Measurements from ENCODE around the gene TNNT2. TPM values are rescaled to one million over a fixed set of nuclear protein-coding genes. Genes with fewer than 3 reads are reported as not detected.

The TNNT2 gene
- total and polyA plus RNA-seq, 3 experiments from 2014 or later: not detected

DNA sequence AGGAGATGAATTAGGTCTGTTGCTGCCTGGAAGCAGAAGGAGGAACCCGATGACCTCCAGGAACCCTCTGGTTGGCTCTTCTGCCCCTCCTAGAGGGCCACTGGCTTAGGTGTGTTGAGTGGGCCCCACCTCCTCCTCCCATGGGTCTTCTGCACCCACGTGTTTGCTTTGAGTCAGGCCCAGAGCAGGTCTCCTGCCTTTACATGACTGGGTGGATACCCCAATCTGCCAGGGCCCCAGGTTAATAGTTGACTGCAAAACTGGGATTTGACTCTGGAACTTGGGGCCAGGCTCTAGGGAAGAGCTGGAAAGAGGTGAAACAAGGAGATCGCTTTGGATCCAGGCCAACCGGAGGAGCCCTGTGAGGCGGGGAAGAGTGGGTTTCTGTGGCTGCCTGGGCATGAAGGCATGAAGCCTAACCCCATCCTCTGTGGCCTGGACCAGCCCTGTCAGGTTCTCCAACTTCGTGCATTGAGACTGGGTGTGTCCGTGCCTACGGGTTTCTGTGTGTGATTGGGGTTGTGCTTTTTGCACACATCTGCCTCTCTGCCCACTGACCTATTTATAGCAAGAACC lies 29.4 kb upstream of the TNNT2 start:
- Histone ChIP-seq H3K9me3 (ENCODE audit: low read length) (no peaks in the 10 kb centered on the region), H3K36me3 (ENCODE audit: insufficient read depth, low read length) (no peaks in the 10 kb centered on the region), H3K4me1 (ENCODE audit: insufficient read depth, low read length) (no peaks in the 10 kb centered on the region), H3K27ac (ENCODE audit: low read depth, low read length) (no peak overlapping the region), H3K4me3 (ENCODE audit: low read length) (no peak overlapping the region), H3K27me3 (ENCODE audit: insufficient read depth, low read length, poor library complexity, severe bottlenecking) (no peaks in the 10 kb centered on the region)
- Mint-ChIP-seq H3K4me3 (no peak overlapping the region), H3K9me3 (no peaks in the 10 kb centered on the region), H3K36me3 (no peaks in the 10 kb centered on the region), H3K4me1 (peaks cover 0 to 3% (median 0%) of the 10 kb centered on the region in 3 donors), H3K27me3 (peaks cover 1 to 9% of the 10 kb centered on the region in 2 donors), H3K27ac (no peak overlapping the region)
- DNase-seq: no peak
- ChIA-PET POLR2A (no interaction called here), CTCF (interaction anchor here (1.1 to 1.9 kb wide), 2 partner anchors 11 to 13 kb away, joined by 4 to 5 read pairs; no protein-coding TSS in a partner anchor)

GRCh38 chr1:201405484-201405831 lies 28.0 kb upstream of the TNNT2 start:
- H3K36me3 ChIP-seq (ENCODE audit: insufficient read depth, low read length): no peaks in the 10 kb centered on the region
- H3K27ac ChIP-seq (ENCODE audit: low read depth, low read length): no peak overlapping the region
- H3K4me3 ChIP-seq (ENCODE audit: low read length): no peak overlapping the region
- H3K36me3 Mint-ChIP-seq: no peaks in the 10 kb centered on the region
- no peaks in the 10 kb centered on the region for H3K27me3 ChIP-seq (ENCODE audit: insufficient read depth, low read length, poor library complexity, severe bottlenecking)
- DNase-seq: no peak
- H3K4me1 ChIP-seq (ENCODE audit: insufficient read depth, low read length): no peaks in the 10 kb centered on the region
- H3K27me3 Mint-ChIP-seq: peaks cover 4 to 5% of the 10 kb centered on the region in 2 donors
- no peak overlapping the region for H3K27ac Mint-ChIP-seq
- peak overlapping the region in 1 of 7 donors; percentile 38 for H3K4me3 Mint-ChIP-seq
- POLR2A ChIA-PET: no interaction called here
- no peaks in the 10 kb centered on the region for H3K9me3 ChIP-seq (ENCODE audit: low read length)
- peaks cover 0 to 3% (median 0%) of the 10 kb centered on the region in 3 donors for H3K4me1 Mint-ChIP-seq
- H3K9me3 Mint-ChIP-seq: no peaks in the 10 kb centered on the region
- CTCF ChIA-PET: interaction anchor here (1.0 to 1.9 kb wide), 4 partner anchors 9 to 151 kb away, joined by 3 to 5 read pairs (median 4); no protein-coding TSS in a partner anchor

DNA sequence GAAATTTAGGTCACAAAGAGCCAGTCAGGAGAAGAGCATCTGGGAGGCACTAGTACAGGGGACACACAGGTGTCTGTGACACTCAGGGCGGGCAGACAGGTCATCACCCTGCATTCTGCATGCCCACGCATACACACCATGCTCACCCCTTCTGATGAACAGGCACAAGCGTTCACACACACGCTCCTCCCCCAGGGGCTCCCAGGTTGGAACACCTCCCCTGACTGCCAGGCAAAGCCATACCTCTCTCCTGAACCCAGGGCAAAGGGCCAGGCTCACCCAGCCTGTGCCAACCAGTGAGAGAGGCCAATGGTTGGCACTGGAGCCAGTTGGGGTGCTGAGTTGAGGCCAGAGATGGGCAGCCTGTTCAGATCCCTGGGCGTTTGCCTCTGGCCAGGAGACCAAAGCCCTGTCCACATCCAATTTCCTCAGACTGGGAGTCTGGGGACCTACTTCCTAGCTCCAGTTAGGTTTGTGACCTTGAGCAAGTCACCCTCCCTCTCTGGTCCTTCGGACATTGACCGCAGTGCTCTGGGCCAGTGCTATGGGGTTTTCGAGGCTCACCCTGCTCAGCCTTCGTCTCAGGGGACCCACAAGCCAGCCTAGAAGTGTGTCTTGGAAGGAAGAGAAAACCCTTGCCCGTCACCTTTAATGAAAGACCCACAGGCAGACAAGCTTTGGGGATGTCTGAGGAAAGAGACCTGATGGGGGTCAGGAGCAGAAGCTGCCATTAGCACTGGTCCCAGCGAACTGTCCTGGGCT lies 27.4 kb upstream of the TNNT2 start:
- Histone ChIP-seq H3K9me3 (ENCODE audit: low read length) (no peaks in the 10 kb centered on the region), H3K4me3 (ENCODE audit: low read length) (no peak overlapping the region), H3K27ac (ENCODE audit: low read depth, low read length) (no peak overlapping the region), H3K4me1 (ENCODE audit: insufficient read depth, low read length) (no peaks in the 10 kb centered on the region), H3K36me3 (ENCODE audit: insufficient read depth, low read length) (no peaks in the 10 kb centered on the region), H3K27me3 (ENCODE audit: insufficient read depth, low read length, poor library complexity, severe bottlenecking) (no peaks in the 10 kb centered on the region)
- Mint-ChIP-seq H3K9me3 (no peaks in the 10 kb centered on the region), H3K27me3 (peaks cover 4 to 11% of the 10 kb centered on the region in 2 donors), H3K27ac (peak overlapping the region in 1 of 8 donors; percentile 72), H3K36me3 (no peaks in the 10 kb centered on the region), H3K4me1 (peaks cover 0 to 3% (median 0%) of the 10 kb centered on the region in 3 donors), H3K4me3 (no peak overlapping the region)
- DNase-seq: no peak
- CTCF ChIA-PET: interaction anchor here (1.0 to 1.9 kb wide), 3 partner anchors 12 to 151 kb away, joined by 3 to 5 read pairs (median 4); no protein-coding TSS in a partner anchor
- POLR2A ChIA-PET: no interaction called here

DNA sequence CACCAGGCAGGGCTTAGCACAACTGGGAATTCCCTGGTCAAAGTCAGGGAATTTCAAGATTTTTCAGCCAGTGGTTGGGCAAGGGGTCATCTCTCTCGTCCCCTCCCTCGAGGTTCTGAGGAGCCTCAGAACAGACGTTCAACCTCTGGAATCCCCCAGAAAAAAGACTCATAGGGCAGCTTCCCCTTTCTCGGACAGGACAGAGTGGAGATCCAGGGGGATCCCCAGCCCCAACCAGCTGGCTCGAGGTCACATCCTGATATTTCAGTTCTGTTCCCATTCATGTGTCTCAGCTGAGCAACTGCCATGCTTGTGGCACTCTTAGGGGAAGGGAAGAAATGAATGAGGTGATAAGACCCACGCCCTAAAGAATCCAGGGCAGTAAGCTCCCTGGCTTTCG lies 26.6 kb upstream of the TNNT2 start:
- Histone ChIP-seq H3K27me3 (ENCODE audit: insufficient read depth, low read length, poor library complexity, severe bottlenecking) (no peaks in the 10 kb centered on the region), H3K36me3 (ENCODE audit: insufficient read depth, low read length) (no peaks in the 10 kb centered on the region), H3K27ac (ENCODE audit: low read depth, low read length) (no peak overlapping the region), H3K4me1 (ENCODE audit: insufficient read depth, low read length) (no peaks in the 10 kb centered on the region), H3K4me3 (ENCODE audit: low read length) (no peak overlapping the region), H3K9me3 (ENCODE audit: low read length) (no peaks in the 10 kb centered on the region)
- ChIA-PET POLR2A (no interaction called here), CTCF (no interaction called here)
- Mint-ChIP-seq H3K9me3 (no peaks in the 10 kb centered on the region), H3K27ac (no peak overlapping the region), H3K27me3 (peaks cover 4 to 14% of the 10 kb centered on the region in 2 donors), H3K4me1 (peaks cover 0 to 3% (median 0%) of the 10 kb centered on the region in 3 donors), H3K36me3 (no peaks in the 10 kb centered on the region), H3K4me3 (no peak overlapping the region)
- no peak for DNase-seq

DNA sequence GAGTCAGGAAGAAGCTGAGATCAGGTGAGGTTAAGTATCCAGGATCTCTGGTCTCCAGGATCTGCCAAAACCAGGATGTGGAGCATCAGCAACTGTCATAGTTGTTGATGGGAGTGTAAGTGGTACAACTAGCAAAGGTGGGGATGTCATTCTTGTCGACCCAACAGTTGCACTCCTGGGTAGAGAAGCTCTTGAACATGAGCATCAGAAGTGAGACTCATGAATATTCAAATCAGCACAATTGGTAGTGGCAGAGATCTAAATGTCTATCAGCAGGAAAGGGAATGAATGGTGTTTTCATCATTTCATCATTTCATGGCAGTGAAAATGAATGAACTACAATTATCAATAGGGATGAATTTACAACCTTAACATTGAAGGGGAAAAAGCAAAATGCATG lies 25.9 kb upstream of the TNNT2 start:
- no peaks in the 10 kb centered on the region for H3K4me1 ChIP-seq (ENCODE audit: insufficient read depth, low read length)
- peaks cover 0 to 8% (median 0%) of the 10 kb centered on the region in 3 donors for H3K4me1 Mint-ChIP-seq
- H3K9me3 ChIP-seq (ENCODE audit: low read length): no peaks in the 10 kb centered on the region
- peaks cover 8 to 14% of the 10 kb centered on the region in 2 donors for H3K27me3 Mint-ChIP-seq
- no peak overlapping the region for H3K27ac Mint-ChIP-seq
- no peaks in the 10 kb centered on the region for H3K27me3 ChIP-seq (ENCODE audit: insufficient read depth, low read length, poor library complexity, severe bottlenecking)
- POLR2A ChIA-PET: no interaction called here
- DNase-seq: no peak
- H3K4me3 ChIP-seq (ENCODE audit: low read length): no peak overlapping the region
- H3K27ac ChIP-seq (ENCODE audit: low read depth, low read length): no peak overlapping the region
- H3K4me3 Mint-ChIP-seq: no peak overlapping the region
- CTCF ChIA-PET: no interaction called here
- H3K36me3 ChIP-seq (ENCODE audit: insufficient read depth, low read length): no peaks in the 10 kb centered on the region
- no peaks in the 10 kb centered on the region for H3K36me3 Mint-ChIP-seq
- H3K9me3 Mint-ChIP-seq: no peaks in the 10 kb centered on the region

- Mint-ChIP-seq H3K4me1 (peaks cover 0 to 7% (median 0%) of the 10 kb centered on the region in 3 donors), H3K4me3 (no peak overlapping the region), H3K27me3 (peaks cover 17 to 23% of the 10 kb centered on the region in 2 donors), H3K9me3 (no peaks in the 10 kb centered on the region), H3K27ac (no peak overlapping the region), H3K36me3 (no peaks in the 10 kb centered on the region)
- Histone ChIP-seq H3K4me3 (ENCODE audit: low read length) (no peak overlapping the region), H3K36me3 (ENCODE audit: insufficient read depth, low read length) (no peaks in the 10 kb centered on the region), H3K27me3 (ENCODE audit: insufficient read depth, low read length, poor library complexity, severe bottlenecking) (no peaks in the 10 kb centered on the region), H3K4me1 (ENCODE audit: insufficient read depth, low read length) (no peaks in the 10 kb centered on the region), H3K9me3 (ENCODE audit: low read length) (no peaks in the 10 kb centered on the region), H3K27ac (ENCODE audit: low read depth, low read length) (no peak overlapping the region)
- ChIA-PET POLR2A (no interaction called here), CTCF (no interaction called here)
- DNase-seq: no peak
Measured at GRCh38 chr1:201401700-201402099, 24.2 kb upstream of the TNNT2 start.

DNA sequence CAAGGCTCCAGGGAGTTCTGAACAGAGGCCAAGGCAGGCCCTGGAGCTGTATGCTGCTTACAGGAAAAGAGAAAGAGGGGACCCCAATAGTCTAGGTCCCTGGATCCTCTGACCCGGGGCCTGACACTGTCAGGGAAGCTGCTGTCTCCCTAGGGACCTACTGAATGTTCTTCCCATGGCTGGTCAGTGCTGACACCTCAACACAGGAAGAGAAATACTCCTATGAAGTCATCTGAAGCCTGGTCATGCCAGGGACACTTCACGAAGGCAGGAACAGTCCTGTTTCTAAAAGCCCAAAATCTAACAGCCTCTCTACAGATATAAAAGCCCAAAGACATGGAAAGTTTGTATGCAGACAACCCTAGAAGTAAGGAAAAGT lies 23.4 kb upstream of the TNNT2 start:
- DNase-seq: no peak
- no peak overlapping the region for H3K27ac Mint-ChIP-seq
- Histone ChIP-seq H3K27ac (ENCODE audit: low read depth, low read length) (no peak overlapping the region), H3K27me3 (ENCODE audit: insufficient read depth, low read length, poor library complexity, severe bottlenecking) (no peaks in the 10 kb centered on the region), H3K4me1 (ENCODE audit: insufficient read depth, low read length) (no peaks in the 10 kb centered on the region), H3K36me3 (ENCODE audit: insufficient read depth, low read length) (no peaks in the 10 kb centered on the region), H3K4me3 (ENCODE audit: low read length) (no peak overlapping the region), H3K9me3 (ENCODE audit: low read length) (no peaks in the 10 kb centered on the region)
- peaks cover 23 to 25% of the 10 kb centered on the region in 2 donors for H3K27me3 Mint-ChIP-seq
- no peaks in the 10 kb centered on the region for H3K9me3 Mint-ChIP-seq
- ChIA-PET CTCF (interaction anchor here (1.2 kb wide), 1 partner anchor 9 kb away, joined by 3 read pairs; no protein-coding TSS in a partner anchor), POLR2A (no interaction called here)
- no peak overlapping the region for H3K4me3 Mint-ChIP-seq
- H3K36me3 Mint-ChIP-seq: peaks cover 0 to 2% (median 0%) of the 10 kb centered on the region in 3 donors
- H3K4me1 Mint-ChIP-seq: peaks cover 0 to 7% (median 0%) of the 10 kb centered on the region in 3 donors

- POLR2A ChIA-PET: no interaction called here
- CTCF ChIA-PET: interaction anchor here (1.2 kb wide), 1 partner anchor 9 kb away, joined by 3 read pairs; no protein-coding TSS in a partner anchor
- DNase-seq: no peak
Measured at GRCh38 chr1:201400212-201400851, 22.9 kb upstream of the TNNT2 start.

More at GRCh38 chr1:201400212-201400851, 22.9 kb upstream of the TNNT2 start:
- Histone ChIP-seq H3K9me3 (ENCODE audit: low read length) (no peaks in the 10 kb centered on the region), H3K27me3 (ENCODE audit: insufficient read depth, low read length, poor library complexity, severe bottlenecking) (no peaks in the 10 kb centered on the region), H3K27ac (ENCODE audit: low read depth, low read length) (no peak overlapping the region), H3K4me1 (ENCODE audit: insufficient read depth, low read length) (no peaks in the 10 kb centered on the region), H3K36me3 (ENCODE audit: insufficient read depth, low read length) (no peaks in the 10 kb centered on the region), H3K4me3 (ENCODE audit: low read length) (no peak overlapping the region)
- H3K36me3 Mint-ChIP-seq: peaks cover 0 to 2% (median 0%) of the 10 kb centered on the region in 3 donors
- H3K4me3 Mint-ChIP-seq: no peak overlapping the region
- no peaks in the 10 kb centered on the region for H3K9me3 Mint-ChIP-seq
- H3K27ac Mint-ChIP-seq: no peak overlapping the region
- peaks cover 23 to 25% of the 10 kb centered on the region in 2 donors for H3K27me3 Mint-ChIP-seq
- peaks cover 0 to 7% (median 0%) of the 10 kb centered on the region in 3 donors for H3K4me1 Mint-ChIP-seq

All from CD8-positive, alpha-beta memory T cell (primary cell).